COLO668 (cell line): ENCODE measurements around the gene HJV.

Experiments
- DNase-seq: peaks from one replicate; lab custom pipeline; 2025; ENCODE audit not compliant: unreplicated experiment; lab: John Stamatoyannopoulos, UW

Gene HJV

DNA sequence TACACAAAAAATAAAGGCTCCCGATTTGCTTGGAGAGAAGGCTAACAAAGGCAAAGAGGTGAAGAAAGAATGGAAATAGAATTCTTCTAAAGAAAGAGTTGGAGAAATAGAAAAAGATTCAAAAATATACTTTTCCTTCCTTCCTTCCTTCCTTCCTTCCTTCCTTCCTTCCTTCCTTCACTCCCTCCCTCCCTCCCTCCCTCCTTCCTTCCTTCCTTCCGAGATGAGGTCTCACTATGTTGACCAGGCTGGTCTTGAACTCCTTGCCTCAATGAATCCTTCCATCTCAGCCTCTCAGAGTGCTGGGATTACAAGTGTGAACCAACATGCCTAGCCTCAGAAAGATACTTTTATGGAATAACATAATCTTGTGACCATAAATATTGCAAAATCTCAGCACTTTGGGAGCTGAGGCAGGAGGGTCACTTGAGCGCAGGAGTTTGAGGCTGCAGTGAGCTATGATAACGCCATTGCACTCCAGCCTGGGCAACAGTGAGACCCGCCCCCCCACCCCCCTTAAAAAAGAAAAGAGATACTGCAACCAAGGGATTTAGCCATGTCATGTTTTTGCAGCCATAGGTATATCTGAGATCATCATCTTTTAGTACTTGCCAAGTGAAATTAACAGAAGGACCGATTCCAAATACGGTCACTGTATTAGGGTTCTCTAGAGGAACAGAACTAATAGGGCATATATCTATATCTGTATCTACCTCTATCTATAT is 1.0 kb upstream of the HJV start:
- DNase-seq: no peak

DNA sequence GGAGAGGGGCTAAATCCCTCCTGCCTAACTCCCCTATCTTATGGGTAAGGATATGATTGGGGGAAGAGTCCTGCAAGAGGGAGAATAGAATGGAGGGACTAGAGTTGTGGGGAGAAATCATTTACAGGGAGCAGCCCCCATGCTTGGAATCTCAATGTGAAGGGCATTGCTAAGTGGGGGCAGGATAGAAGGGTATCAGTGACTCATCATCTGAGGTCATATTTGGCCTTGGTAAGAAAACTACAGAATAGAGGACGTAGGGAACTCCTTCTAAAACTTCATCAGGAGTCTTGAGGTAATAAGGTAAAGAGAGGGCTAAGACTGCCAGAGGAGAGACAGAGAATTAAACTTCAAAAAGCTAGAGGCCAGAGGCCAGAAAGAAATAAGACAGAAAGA is 487 bp downstream of the HJV start:
- DNase-seq: no peak

DNA sequence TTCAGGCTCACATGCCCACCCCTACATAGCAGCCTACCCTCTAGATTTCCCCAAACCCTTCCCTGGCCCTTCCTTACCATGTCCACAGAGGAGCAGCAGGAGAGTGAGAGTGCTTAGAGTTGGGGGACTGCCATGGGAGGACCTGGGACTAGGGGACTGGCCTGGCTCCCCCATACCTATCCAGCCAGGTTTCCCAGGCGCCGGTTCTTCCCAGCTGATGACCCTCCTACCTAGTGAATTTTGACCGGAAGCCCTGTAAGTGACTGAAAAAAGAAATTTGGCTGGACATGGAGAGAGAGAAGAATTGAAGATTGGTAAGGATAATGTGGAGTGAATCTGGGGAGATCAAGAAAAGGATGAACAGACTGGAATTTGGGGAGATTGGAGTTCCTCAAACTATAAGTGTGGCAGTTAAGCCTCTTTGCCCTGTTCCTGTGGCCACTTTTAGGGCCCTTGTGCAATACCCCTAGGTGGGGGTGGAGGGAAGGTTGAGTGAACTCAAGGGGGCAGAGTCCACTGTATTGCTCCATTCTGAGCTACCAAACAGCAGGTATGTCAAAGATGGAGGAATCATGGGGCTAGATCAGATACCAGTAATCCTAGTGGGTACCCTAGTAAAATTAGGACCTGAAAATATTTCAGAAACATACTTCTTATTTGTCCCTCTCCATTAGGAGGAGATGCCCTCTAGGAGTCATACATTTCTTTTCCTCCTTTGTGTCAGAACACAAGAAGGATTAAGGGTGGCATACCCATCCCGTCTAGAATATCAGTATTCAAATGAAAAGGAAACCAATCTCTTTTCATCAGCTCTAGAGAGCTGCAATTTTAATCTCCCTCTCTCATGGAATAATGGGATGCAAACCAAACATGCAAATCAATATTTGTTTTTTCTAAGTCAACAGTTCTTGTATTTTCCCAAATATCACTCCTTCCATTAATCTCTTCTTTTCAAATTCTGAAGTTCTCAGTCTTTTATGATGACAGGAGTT is 1.2 kb downstream of the HJV start:
- DNase-seq: no peak

DNA sequence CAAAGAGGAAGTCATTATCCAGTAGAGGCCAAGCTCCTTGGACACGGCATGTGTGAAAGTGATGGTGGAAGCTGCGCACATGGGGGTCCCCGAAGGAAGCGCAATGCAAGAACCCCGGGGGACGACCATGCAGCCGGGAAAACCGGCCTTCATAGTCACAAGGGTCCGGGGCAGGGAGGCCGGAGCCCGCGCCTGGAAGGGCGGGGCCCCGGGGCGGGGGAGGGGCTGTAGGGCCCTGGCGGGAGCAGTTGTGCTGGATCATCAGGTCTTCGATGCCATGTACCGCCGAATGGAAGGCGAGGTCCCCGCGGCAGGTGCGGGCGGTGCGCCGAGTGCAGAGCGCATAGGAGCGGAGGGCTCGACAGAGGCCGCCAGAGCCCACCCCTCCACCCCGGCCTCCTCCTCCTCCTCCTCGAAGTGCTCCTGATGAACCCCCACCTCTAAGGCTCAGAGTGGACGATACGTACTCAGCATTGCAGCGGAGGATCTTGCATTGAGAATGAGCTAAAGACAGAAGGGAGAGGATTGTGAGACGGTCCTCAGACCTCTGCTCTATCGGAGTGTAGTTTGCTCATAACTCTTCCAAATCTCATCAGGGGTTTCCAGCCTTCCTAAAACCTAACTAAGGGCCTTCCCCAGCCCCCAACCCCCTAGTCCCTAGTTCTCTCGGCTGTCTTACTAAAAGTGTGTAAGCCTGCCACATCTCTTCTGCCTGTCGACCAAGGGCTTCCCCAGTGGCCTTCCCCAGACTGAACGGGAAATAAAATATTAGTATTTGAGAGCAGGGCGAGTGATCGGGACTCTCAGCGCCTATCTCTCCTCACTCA is 2.1 kb downstream of the HJV start:
- no peak for DNase-seq

DNA sequence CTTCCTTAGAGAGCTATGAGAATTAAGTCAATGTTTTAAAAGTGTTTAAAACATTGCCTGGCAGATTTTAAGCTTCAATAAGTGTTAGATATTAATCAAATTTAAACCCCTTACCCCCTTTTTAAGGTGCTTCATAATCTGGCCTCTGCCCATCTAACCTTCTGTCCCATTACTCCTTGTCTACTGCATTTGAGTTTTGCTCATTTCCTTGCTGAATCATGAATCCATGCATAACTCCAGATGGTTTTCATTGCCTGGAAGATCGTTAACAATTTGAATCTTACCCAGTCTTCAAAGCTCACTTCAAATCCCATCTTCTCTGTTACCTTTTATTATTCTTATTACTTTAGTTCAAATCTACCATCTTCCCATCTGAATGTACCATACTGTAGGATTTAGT is 4.6 kb downstream of the HJV start:
- DNase-seq: no peak

DNA sequence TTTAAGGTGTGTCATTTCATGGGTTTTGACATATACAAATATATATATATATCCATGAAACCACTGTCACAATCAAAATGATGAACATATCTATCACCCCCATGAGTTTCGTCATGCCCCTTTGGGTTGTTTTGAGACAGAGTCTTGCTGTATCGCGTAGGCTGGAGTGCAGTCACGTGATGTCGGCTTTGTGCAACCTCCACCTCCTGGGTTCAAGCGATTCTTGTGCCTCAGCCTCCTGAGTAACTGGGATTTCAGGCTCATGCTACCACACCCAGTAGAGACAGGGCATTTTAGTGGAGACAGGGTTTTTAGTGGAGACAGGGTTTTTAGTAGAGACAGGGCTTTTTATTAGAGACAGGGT is 8.0 kb downstream of the HJV start:
- DNase-seq: no peak

DNA sequence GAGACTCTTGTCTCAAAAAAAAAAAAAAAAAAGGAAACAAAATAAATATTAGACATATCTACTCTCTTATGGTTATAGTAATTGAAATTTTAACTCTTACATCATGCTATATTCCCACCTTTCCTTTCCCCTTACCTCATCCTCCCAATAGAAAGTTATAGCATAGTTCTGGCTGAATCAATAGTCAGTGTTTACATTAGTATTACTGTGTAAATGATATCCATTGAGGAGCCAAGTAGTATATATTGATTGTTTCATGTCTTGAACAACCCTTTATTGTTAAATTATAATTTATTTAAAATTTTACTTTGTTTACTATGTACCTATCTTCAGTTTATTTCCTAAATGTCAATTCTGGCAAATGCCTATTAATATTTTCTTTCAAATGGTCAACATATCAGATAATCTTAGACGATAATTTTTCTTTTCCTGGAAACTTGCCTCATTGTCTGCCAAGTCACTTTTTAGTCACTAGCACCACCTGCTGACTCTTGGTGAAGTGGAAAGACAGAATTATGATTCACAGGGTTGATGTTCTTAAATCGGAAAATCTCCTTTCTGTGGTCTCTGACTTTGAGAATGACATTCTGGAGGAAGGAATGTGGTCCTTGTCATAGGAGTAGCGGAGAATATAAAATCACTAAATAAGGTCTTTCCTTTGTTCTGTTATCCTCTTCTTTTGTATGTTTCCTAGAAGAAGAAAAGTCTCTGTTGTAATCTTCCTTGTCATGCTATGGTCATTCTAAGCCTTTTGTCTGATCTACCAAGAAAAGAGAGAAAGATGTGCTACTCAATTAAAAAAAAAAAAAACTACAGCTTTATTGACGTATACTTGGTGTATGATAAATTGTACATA is 8.6 kb downstream of the HJV start:
- peak; percentile 47 for DNase-seq

DNA sequence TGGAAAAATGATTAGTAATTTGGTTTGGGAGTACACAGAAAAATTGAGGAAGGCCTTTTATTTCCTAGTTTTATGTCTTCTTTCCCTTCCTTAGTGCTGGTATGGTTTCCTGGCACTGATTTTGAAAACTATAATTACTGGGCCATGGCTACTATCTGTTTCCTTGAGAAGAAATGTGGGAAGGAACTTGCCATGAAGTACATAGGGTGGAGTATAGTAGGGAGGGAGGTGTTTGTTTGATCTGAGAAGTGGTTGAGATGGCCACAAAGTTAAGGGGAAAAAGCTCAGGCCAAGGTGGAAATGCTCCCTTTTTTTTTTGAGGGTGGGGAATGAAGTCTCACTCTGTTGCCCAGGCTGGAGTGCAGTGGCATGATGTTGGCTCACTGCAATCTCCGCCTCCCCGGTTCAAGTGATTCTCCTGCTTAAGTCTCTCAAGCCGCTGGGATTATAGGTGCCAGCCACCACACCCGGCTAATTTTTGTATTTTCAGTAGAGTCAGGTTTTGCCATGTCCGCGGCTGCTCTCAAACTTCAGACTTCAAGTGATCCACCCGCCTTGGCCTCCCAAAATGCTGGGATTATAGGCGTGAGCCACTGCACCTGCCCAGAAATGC is 11.3 kb downstream of the HJV start:
- no peak for DNase-seq

DNA sequence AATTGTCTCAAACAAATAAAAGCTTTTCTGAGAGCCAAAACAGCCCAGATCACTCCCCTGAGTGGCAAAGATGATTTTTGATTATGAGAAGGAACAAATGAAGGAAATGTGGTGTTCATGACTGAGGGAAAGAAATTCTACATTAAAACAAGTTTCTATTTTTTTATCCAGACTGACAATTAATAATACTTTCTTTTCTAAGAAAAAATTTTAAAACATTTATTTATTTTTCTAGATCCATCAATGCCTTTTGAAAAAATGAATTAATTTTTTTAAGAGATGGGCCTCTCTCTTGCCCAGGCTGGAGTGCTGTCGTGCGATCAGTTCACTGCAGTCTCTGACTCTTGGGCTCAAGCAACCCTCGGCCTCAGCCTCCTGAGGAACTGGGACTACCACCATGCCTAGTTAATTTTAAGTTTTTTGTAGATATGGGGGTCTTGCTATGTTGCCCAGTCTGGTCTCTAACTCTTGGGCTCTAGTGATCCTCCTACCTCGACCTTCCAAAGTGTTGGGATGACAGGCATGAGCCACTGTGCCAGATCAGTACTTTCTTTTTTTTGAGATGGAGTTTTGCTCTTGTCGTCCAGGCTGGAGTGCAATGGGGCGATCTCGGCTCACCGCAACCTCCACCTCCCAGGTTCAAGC is 13.9 kb downstream of the HJV start:
- DNase-seq: no peak

DNA sequence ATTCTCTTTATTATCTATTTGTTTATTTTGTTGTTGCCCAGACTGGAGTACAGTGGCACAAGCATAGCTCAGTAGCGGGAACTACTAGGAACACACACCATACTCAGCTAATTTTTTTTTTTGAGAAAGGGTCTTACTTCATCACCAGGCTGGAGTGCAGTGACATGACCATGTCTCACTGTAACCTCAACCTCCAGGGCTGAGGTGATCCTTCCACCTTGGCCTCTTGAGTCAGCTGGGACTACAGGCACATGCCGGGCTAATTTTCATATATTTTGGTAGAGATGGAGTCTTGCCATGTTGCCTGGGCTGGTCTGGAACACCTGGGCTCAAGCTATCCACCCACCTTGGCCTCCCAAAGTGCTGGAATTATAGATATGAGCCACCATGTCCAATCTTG is 19.8 kb downstream of the HJV start:
- DNase-seq: no peak

DNA sequence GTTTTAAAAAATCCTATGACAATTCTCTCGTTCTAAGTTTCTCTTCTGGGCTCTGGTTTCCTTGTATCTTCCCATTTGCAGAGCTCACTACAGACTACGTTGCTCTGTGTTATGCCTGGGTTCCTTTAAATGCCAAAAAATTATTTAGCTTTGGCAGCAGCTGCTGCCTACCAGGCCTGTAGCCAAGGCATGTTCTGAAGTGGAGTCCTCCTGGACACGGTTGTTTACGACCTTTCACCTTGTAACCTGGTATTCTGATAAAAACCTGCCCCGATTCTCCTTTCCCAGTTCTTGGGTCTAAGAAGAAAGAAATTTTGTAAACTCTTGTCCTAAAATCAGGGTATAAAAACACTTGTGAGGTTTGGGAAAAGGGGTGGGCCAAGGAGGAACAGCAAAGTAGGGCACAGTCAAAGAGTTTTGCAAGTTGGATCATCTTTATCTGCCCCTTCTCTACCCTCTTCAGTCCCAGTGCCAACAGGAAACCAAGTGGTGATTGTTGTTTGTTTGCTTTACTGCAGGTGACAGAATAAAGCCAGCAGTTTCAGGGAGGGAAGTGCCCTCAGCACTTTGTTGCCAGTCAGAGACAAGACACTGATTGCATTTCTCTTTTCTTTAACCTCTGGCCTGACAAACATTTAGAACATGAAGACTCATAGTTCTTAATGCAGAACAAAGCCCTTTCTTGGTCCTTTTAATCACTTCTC is 22.1 kb downstream of the HJV start:
- DNase-seq: peak; percentile 47

DNA sequence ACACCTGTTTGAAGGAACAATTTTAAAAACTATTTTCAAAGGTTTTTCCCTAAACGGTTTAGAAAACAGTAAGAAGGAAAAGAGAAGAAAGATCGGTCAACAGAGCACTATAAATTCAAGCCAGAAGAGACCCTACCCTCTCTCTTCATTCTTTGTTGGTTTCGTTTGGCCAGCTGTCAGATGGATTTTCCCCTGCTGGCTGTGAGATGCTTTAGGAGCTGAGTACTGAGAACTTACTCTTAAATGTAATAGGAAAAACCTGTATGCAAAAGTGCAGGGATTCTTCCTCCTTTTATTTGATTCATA is 23.9 kb downstream of the HJV start:
- peak; percentile 24 for DNase-seq

DNA sequence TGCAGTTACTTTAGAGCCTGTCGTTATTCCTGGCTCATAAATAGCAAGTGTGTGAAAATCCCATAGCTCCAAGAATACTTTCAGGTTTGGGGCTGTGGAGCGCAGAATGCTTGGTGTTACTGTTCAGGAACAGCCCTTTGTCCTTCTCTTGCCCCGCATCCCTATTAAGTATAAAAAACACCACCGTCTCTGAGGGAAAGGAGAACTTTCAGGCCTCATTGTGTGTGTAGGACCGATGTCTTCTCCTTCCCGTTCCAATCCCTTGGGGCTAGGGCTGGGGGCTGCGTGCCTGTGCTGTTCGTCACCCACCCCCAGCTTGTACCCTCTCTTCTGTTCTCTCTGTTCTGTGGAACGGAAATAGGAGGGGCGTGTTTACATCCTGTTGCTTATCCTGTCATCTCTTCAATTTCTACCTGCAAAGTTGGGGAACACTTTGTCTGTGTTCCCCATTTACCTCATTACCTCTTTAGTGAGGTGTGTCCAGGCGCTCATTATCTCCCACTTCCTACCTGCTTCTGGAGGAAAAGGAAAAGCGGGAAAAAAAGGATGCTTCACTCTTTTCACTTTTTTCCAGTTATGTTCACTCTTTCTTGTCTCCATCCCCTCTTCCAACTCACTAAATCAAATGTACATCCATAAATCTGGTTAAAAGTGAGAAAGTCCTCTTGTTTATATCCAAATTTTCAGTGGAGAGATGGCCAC is 24.4 kb downstream of the HJV start:
- peak; percentile 32 for DNase-seq

DNA sequence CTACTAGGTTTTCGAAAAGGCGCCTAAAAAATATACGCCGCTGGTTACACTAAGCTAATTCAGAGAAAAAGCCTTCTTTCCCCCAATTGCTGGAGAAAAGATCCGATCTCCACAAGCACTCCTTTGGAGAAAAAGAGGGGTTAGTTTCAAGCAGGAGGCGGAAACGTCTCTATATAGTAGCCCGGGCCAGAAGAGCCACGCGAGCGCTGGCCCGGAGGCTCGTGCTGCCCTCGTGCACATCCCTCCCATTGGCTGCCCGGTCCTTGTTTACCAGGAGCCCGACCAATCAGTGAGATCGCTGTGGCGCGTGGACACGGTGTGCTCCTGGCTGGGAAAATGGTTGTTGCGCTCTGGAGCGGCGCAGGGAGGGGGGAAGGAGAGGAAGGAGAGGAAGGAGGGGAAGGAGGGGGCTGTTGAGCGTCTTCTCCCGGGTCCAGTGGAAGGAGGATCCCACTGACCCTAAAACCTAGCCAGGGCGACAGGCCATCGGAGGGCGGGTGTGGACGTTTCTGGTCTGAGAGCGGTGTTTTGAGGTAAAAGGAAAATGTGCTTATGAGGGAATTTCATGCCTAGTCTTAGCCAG is 25.0 kb downstream of the HJV start, which contains the start of gene TXNIP:
TSS of gene TXNIP (minus strand) at position 147 of the 583 bp plus-strand sequence. CDS start 313 bp downstream, outside the sequence.
- peak; percentile 99 for DNase-seq

DNA sequence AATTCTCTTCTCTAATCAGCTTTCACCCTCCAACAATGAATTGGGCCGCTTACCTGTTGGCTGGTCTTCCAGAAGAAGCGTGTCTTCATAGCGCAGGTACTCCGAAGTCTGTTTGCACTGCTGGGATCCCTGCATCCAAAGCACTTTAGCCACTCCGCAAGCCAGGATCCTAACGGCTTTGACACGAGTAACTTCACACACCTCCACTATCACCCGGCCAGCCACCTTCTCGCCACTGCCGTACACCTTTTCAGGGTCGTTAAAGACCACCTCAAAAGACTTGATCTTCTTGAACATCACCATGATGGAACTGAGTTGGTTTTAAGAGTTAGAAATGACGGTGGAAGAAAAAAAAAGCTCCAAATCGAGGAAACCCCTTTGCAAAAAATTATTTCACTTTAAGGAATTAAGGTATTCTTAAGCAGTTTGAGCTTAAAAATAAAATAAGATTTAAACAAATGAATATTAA is 25.5 kb downstream of the HJV start:
- DNase-seq: peak; percentile 30

DNA sequence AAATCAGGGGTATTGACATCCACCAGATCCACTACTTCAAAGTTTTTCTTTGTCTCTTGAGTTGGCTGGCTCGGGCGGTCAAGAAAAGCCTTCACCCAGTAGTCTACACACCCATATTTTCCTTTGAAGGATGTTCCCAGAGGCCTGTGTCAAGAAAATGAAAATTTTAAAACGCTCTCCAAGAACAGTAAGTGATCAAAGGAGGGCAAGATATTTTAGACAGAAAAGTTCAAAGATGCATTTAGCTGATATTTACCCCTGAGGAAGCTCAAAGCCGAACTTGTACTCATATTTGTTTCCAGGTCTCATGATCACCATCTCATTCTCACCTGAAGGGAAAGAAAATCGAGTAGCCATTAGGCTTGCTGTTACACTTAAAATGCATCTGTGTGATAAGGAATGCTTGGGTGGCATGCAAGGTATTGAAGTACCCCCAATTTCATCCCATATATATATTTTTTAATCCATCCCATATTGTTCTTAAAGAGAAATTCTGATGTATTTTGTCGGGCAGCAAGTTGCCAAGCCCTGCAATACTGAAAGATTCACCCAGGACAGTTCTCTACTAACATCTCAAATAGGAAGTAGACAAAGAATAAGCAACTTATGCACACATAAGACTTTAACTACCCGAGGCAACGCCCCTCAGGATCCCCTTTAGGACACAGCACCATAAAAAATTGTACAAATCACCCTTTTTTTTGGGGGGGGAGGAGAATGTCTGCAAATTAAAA is 26.2 kb downstream of the HJV start:
- DNase-seq: no peak

DNA sequence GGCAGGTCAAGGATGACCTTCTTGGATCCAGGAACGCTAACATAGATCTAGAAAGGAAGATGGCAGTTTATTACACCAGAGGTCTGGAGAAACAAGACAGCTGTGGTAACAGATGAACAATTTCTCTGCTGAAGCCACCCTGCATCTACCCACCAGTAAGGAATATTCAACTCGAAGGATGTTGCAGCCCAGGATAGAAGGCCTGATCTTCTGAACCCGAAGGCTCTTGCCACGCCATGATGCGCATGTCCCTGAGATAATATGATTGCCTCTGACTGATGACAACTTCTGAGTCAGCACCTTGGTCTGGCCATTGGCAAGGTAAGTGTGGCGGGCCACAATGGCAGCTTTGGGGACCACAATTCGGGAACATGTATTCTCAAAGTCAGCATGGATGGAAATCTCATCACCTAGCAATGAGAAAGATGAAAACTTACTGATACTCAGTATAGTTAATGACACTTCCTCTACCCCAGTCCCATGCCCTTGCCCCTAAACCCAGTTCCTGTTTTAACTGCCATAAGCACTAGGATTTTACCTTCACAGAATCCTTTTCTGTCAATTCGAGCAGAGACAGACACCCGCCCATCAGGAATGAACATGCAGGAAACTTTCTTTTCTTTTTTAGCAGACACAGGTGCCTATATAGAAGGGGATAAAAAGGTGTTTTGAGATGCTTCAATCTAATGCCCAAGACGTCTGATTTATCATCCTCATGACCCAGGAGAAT is 27.0 kb downstream of the HJV start:
- no peak for DNase-seq
